ENCODE results near the gene TSPAN3.

DNA sequence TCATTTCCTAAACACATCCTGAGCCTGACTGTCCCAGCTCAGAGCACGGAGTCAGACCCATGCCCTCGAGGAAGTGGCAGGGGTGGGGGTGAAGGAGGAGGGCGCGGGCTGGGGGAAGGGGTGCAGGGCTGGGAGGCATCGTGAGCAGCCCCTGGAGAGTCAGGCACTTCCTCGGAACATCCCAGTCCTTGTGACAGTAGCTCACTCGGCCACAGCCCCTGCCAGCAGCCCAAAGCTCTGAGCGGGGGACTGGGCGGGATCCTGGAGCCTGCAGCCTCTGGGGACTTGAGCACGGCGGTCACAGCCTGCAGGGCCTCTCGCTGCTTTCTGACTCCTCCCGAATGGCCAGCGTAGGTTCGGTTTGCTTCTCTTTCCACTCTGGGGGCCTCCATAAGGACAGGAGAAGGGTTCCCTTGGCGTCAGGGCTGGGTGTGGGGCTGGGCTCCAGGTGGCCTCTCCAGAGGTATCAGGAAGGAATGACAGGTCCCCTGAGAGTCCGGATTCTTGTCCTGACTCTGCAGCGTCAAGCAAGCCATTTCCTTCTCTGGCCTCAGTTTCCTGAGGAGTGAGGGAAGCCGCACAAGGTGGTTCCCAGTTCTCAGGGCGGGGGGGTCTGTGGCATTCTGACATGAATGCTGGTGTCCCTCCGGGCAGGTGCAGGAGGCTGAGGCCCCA, 55.1 kb downstream of the TSPAN3 start:
- no peak for TF ChIP-seq POLR2AphosphoS5 (IDR thresholded peaks at IDR 0.05)
- no peak for TF ChIP-seq EP300 (IDR thresholded peaks at IDR 0.05)
- TF ChIP-seq, protein P1, sequence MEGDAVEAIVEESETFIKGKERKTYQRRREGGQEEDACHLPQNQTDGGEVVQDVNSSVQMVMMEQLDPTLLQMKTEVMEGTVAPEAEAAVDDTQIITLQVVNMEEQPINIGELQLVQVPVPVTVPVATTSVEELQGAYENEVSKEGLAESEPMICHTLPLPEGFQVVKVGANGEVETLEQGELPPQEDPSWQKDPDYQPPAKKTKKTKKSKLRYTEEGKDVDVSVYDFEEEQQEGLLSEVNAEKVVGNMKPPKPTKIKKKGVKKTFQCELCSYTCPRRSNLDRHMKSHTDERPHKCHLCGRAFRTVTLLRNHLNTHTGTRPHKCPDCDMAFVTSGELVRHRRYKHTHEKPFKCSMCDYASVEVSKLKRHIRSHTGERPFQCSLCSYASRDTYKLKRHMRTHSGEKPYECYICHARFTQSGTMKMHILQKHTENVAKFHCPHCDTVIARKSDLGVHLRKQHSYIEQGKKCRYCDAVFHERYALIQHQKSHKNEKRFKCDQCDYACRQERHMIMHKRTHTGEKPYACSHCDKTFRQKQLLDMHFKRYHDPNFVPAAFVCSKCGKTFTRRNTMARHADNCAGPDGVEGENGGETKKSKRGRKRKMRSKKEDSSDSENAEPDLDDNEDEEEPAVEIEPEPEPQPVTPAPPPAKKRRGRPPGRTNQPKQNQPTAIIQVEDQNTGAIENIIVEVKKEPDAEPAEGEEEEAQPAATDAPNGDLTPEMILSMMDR (IDR thresholded peaks at IDR 0.05) = no peak
- no peak for TF ChIP-seq POLR2A (IDR thresholded peaks at IDR 0.05; ENCODE audit: low read depth)

All from esophagus muscularis mucosa (tissue), 4 donors.